ENCODE data around the gene MOB3B.

Gene MOB3B

GRCh38 chr9:27367175-27367798, 162.3 kb downstream of the MOB3B start:
- TF ChIP-seq ZNF394 (tag by site-specific recombination; IDR thresholded peaks at IDR 0.05; ENCODE audit: borderline replicate concordance), result no peak
- TF ChIP-seq ZNF555 (tag by site-specific recombination; conservative IDR thresholded peaks at IDR 0.05), result no peak
- TF ChIP-seq PRDM1 (tag by site-specific recombination; IDR thresholded peaks at IDR 0.05), result no peak
- peaks cover 29% of the 10 kb centered on the region for H3K4me1 ChIP-seq (ENCODE audit: control insufficient read depth, insufficient read depth, low read length)
- H3K36me3 ChIP-seq (ENCODE audit: control insufficient read depth in 2 of 2, insufficient read depth in 1 of 2, low read length in 2 of 2), result no peaks in the 10 kb centered on the region
- POLR2A ChIA-PET, result no interaction called here
- no peaks in the 10 kb centered on the region for H3K9me3 ChIP-seq (ENCODE audit: control insufficient read depth, insufficient read depth, low read depth, low read length)
- CTCF ChIA-PET, result no interaction called here
- no peak overlapping the region for H3K4me3 ChIP-seq (ENCODE audit: low read depth, low read length)
- no peak overlapping the region for H3K27ac ChIP-seq (ENCODE audit: extremely low read depth, low read depth, low read length)

GRCh38 chr9:27365707-27366376, 163.8 kb downstream of the MOB3B start:
- peak overlapping the region; percentile 12; the same call in 1 of the 2 replicates for H3K27ac ChIP-seq (ENCODE audit: extremely low read depth, low read depth, low read length)
- TF ChIP-seq PRDM6 (tag by site-specific recombination; IDR thresholded peaks at IDR 0.05) (peak; percentile 72), ZNF350 (tag by site-specific recombination; IDR thresholded peaks at IDR 0.05) (no peak), ZBTB8A (tag by site-specific recombination; IDR thresholded peaks at IDR 0.05) (peak; percentile 31; the same call in 1 of the 2 replicates), ZSCAN30 (tag by site-specific recombination; IDR thresholded peaks at IDR 0.05) (no peak), IKZF3 (tag by site-specific recombination; IDR thresholded peaks at IDR 0.05) (0 out of 2 replicates have a peak, but pooled peaks have one; percentile 35), ZNF544 (tag by site-specific recombination; IDR thresholded peaks at IDR 0.05) (no peak), ZNF785 (tag by site-specific recombination; IDR thresholded peaks at IDR 0.05) (no peak), ZNF324 (tag by site-specific recombination; IDR thresholded peaks at IDR 0.05) (no peak), ZNF561 (tag by site-specific recombination; IDR thresholded peaks at IDR 0.05; ENCODE audit: borderline replicate concordance) (0 out of 2 replicates have a peak, but pooled peaks have one; percentile 21), YY2 (tag by site-specific recombination; IDR thresholded peaks at IDR 0.05) (no peak), GLI2 (tag by site-specific recombination; IDR thresholded peaks at IDR 0.05; ENCODE audit: borderline replicate concordance, low read depth) (0 out of 2 replicates have a peak, but pooled peaks have one; percentile 5), ZNF791 (tag by site-specific recombination; IDR thresholded peaks at IDR 0.05) (no peak), ZNF423 (tag by site-specific recombination; IDR thresholded peaks at IDR 0.05) (no peak), ZNF843 (tag by site-specific recombination; IDR thresholded peaks at IDR 0.05) (peak; percentile 40; the same call in 1 of the 2 replicates), ZNF311 (tag by site-specific recombination; IDR thresholded peaks at IDR 0.05; ENCODE audit: borderline replicate concordance) (no peak), ZIC2 (tag by site-specific recombination; IDR thresholded peaks at IDR 0.05) (peak; percentile 96), ELK4 (IDR thresholded peaks at IDR 0.05; ENCODE audit: borderline replicate concordance, low read depth, low read length) (no peak), FEZF1 (tag by site-specific recombination; IDR thresholded peaks at IDR 0.05) (peak; percentile 52; the same call in 1 of the 2 replicates), CTCF (tag by site-specific recombination; IDR thresholded peaks at IDR 0.05) (no peak), ZNF274 (IDR thresholded peaks at IDR 0.05; ENCODE audit: low read length) (no peak), ZNF274 (tag by site-specific recombination; IDR thresholded peaks at IDR 0.05; ENCODE audit: borderline replicate concordance) (no peak)
- CTCF ChIA-PET, result no interaction called here
- no peaks in the 10 kb centered on the region for H3K9me3 ChIP-seq (ENCODE audit: control insufficient read depth, insufficient read depth, low read depth, low read length)
- H3K36me3 ChIP-seq (ENCODE audit: control insufficient read depth in 2 of 2, insufficient read depth in 1 of 2, low read length in 2 of 2), result no peaks in the 10 kb centered on the region
- H3K4me3 ChIP-seq (ENCODE audit: low read depth, low read length), result no peak overlapping the region
- H3K4me1 ChIP-seq (ENCODE audit: control insufficient read depth, insufficient read depth, low read length), result peaks cover 25% of the 10 kb centered on the region
- POLR2A ChIA-PET, result no interaction called here

All from HEK293 (cell line).